Fibroblast of lung (primary cell): ENCODE data around the gene ATXN2.
A peak's percentile ranks its signal among the peaks of the same experiment; 100 is the strongest.

Experiments used
- EZH2 ChIP-seq: IDR thresholded peaks from 2 replicates; pipeline ENCODE4 v1.5.1; 2012; ENCODE audit warnings: low read length, control low read depth, mild to moderate bottlenecking; ENCODE audit errors: missing control alignments
- TF ChIP-seq, protein P1 (sequence below), 2 donors: IDR thresholded peaks in 1 of 2; conservative IDR thresholded peaks in 1 of 2; 1 replicate in 1 of 2; 2 replicates in 1 of 2; pipeline ENCODE4 v1.5.1; 2011 to 2012; ENCODE audit warnings: low read length in 2 of 2, control low read depth in 1 of 2, inconsistent platforms in 1 of 2, low read depth in 1 of 2, mild to moderate bottlenecking in 1 of 2

DNA sequence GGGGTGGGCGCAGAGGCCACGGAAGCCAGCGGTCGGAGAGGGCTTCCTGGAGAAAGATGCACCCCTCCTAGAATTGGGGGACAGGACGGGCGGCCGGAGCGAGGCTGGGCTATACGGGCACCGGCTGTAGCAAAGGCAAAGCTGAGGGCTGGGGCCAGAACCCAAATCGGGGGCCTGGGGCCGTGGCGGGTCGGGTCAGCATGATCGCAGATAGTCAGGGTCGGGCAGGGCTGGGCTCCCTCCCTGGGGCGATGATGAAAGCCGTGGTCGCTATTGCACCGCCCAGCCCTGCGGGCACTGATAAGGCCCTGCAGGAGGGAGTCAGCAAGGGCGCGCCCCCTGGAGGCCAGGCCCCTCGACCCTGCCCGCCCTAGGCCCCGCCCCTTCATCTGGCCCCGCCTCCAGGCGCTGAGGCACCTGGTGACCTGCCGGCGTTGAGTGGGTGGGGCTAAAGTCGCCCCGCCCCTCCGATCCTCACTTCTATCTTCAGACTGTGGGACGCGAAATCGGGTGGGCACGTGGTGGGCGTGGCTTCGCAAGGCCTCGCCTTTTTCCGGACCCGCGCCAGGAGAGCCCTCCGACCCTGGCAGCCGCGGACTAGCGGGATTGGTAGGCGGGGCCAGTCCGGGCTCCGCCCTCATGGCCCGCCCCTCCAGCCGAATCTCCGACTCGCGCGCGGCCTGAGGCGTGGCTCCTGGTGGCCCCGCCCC is 193.8 kb downstream of the ATXN2 start:
- TF ChIP-seq, protein P1, sequence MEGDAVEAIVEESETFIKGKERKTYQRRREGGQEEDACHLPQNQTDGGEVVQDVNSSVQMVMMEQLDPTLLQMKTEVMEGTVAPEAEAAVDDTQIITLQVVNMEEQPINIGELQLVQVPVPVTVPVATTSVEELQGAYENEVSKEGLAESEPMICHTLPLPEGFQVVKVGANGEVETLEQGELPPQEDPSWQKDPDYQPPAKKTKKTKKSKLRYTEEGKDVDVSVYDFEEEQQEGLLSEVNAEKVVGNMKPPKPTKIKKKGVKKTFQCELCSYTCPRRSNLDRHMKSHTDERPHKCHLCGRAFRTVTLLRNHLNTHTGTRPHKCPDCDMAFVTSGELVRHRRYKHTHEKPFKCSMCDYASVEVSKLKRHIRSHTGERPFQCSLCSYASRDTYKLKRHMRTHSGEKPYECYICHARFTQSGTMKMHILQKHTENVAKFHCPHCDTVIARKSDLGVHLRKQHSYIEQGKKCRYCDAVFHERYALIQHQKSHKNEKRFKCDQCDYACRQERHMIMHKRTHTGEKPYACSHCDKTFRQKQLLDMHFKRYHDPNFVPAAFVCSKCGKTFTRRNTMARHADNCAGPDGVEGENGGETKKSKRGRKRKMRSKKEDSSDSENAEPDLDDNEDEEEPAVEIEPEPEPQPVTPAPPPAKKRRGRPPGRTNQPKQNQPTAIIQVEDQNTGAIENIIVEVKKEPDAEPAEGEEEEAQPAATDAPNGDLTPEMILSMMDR (conservative IDR thresholded peaks at IDR 0.05 in 1 of 2, IDR thresholded peaks at IDR 0.05 in 1 of 2; ENCODE audit: low read depth in 1 of 2, low read length in 2 of 2), result peak in 1 of 2 donors; percentile 35
- no peak for TF ChIP-seq EZH2
